GM18499 (cell line): ENCODE data around the gene OR13C5.

Experiments
- ATAC-seq: cut with Tn5 transposase; IDR thresholded peaks from one replicate; pipeline ENCODE4 v1.9.1; 2021; ENCODE audit warnings: moderate number of reproducible peaks; ENCODE audit not compliant: insufficient read depth, unreplicated experiment

OR13C5 gene

DNA sequence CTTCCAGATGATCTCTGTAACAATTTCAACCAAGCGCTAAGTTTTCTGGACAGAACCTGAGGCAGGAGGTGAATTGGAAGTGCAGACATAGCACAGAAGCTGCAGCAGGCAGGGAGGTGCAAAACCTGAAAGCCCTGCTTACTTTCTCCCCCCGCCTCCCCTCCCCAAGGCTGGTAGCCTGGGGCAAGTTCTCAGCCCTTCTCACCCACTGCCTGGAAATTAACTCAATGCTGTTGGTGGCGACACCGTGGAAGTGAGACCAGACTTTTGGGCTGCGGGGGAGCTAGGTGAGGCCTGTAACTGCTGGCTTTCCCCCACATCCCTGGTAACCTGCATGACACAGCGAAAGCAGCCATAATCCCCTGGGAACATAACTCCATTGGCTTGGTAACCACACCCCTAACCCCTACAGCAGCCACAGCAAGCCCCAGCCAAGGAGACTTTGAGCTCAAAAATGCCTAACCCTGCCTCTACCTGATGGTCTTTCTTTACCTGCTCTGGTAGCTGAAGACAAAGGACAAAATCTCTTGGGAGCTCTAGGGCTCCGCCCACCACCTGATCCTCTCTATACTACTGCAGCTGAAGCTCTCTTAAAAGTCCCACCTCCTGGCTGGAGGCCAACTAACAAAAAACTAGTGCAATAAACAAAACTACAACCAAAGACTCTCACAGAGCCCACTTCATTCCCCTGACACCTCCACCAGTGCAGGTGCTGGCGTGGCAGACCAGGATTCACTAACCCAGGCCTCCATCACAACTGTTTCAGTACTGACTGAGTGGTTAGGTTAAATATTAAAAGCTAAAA is 42.2 kb downstream of the OR13C5 start:
- ATAC-seq, result no peak

DNA sequence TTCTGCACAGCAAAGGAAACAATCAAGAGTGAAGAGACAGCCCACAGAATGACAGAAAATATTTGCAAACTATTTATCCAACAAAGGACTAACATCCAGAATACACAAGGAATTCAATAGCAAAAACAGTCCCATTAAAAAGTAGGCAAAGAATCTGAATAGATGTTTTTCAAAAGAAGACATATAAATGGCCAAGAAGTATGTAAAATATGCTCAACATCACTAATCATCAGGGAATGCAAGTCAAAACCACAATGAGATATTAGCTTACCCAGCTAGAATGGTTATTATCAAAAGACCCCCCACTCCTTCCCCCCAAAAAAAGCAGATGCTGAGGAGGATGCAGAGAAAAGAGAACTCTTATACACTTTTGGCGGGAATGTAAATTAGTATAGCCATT is 43.7 kb downstream of the OR13C5 start:
- no peak for ATAC-seq

GRCh38 chr9:104553261-104553660 is 46.0 kb downstream of the OR13C5 start:
- no peak for ATAC-seq
